Keratinocyte (primary cell): ENCODE data around the gene N4BP2L1.

Experiments used
- CTCF ChIP-seq, 3 experiments: IDR thresholded peaks in 1 of 3; conservative IDR thresholded peaks in 1 of 3; optimal IDR thresholded peaks in 1 of 3; 2 replicates in 2 of 3; 3 replicates in 1 of 3; pipeline versions ENCODE3 to v1.5.1; 2011; ENCODE audit warnings: low read length in 3 of 3, mild to moderate bottlenecking in 3 of 3, moderate library complexity in 2 of 3, control low read depth in 1 of 3, inconsistent platforms in 1 of 3; ENCODE audit not compliant: insufficient read depth in 2 of 3; ENCODE audit errors: extremely low read depth in 1 of 3
- EZH2 ChIP-seq: IDR thresholded peaks from one replicate; pipeline ENCODE4 v1.6.1; 2012; ENCODE audit warnings: inconsistent platforms, mild to moderate bottlenecking, low read length, moderate library complexity

DNA sequence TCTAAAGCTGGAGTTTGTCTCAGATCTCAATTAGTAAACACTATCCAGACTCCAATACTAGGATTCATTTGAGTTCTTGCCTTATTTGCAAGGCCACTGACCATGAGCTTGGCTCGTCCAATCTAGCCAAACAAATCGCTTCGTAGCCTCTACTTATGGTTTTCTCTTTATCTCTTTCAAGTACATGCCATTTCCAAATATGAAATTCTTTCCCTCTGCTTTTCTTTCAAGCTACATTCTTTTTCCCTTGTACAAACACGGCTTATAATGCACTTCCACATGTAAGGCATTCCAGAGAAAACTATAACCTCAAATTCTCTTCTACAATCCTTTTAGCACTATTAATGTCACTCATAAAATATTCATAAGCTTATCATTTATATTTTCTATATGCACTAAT is 10.9 kb upstream of the N4BP2L1 start:
- TF ChIP-seq CTCF (optimal IDR thresholded peaks at IDR 0.05 in 1 of 3, IDR thresholded peaks at IDR 0.05 in 1 of 3, conservative IDR thresholded peaks at IDR 0.05 in 1 of 3; ENCODE audit: extremely low read depth in 1 of 3, insufficient read depth in 2 of 3, low read length in 3 of 3) (no peak), EZH2 (no peak)
